Progenitor cell of endocrine pancreas (in vitro differentiated cells): ENCODE results near the gene ENTREP1. TPM values are rescaled to one million over a fixed set of nuclear protein-coding genes. Genes with fewer than 3 reads are reported as not detected.

Experiments
- DNase-seq: peaks from one replicate; pipeline ENCODE4 v3.0.0; 2021; ENCODE audit warnings: low spot score; ENCODE audit not compliant: unreplicated experiment
- H3K27ac Mint-ChIP-seq: 2 replicates; pipeline ENCODE4 v1.8.0; 2021; ENCODE audit warnings: mild to moderate bottlenecking, moderate library complexity, mixed read lengths
- H3K27me3 Mint-ChIP-seq: 2 replicates; pipeline ENCODE4 v1.8.0; 2021; ENCODE audit warnings: mixed read lengths
- H3K36me3 Mint-ChIP-seq: 2 replicates; pipeline ENCODE4 v1.8.0; 2022; ENCODE audit warnings: mixed read lengths; ENCODE audit not compliant: insufficient read depth
- H3K4me1 Mint-ChIP-seq: 2 replicates; pipeline ENCODE4 v1.8.0; 2021; ENCODE audit warnings: low read depth, mixed read lengths
- H3K4me3 Mint-ChIP-seq: 2 replicates; pipeline ENCODE4 v1.8.0; 2021; ENCODE audit warnings: low read depth, mild to moderate bottlenecking, moderate library complexity, mixed read lengths
- H3K9me3 Mint-ChIP-seq: 2 replicates; pipeline ENCODE4 v1.8.0; 2021; ENCODE audit warnings: low read depth, mixed read lengths
- total RNA-seq: library from RNA; stranded (reverse); gene quantifications from 2 replicates; pipeline ENCODE4 v1.2.1, GENCODE V29; 2021
- TF ChIP-seq, protein P1 (sequence below): fragments of 200-600 bp; sonication (generic); IDR thresholded peaks from one replicate; pipeline ENCODE4 v1.5.0; 2021; ENCODE audit warnings: antibody characterized with exemption, mild to moderate bottlenecking; ENCODE audit not compliant: unreplicated experiment

The ENTREP1 gene
- total RNA-seq, 1 donor from 2014 or later, result 3.6 TPM

DNA sequence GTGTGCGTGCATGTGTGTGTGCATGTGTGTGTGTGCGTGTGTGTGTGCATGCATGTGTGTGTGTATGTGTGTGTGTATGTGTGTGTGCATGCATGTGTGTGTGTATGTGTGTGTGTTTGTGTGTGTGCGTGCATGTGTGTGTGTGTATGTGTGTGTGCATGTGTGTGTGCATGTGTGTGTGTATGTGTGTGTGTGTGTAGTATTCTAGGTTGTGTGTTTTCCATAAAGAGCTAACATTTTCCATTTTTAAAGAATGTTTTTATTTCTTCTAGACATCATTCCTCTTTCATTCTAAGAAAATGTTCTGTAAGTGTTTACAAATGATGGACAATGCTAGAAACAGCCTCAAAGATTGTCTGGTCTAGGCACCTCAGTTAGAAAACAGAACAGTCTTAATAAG lies 15.6 kb downstream of the ENTREP1 start:
- Mint-ChIP-seq H3K27me3 (no peaks in the 10 kb centered on the region), H3K9me3 (no peaks in the 10 kb centered on the region), H3K36me3 (no peaks in the 10 kb centered on the region), H3K4me3 (no peak overlapping the region), H3K27ac (no peak overlapping the region), H3K4me1 (no peaks in the 10 kb centered on the region)
- TF ChIP-seq, protein P1, sequence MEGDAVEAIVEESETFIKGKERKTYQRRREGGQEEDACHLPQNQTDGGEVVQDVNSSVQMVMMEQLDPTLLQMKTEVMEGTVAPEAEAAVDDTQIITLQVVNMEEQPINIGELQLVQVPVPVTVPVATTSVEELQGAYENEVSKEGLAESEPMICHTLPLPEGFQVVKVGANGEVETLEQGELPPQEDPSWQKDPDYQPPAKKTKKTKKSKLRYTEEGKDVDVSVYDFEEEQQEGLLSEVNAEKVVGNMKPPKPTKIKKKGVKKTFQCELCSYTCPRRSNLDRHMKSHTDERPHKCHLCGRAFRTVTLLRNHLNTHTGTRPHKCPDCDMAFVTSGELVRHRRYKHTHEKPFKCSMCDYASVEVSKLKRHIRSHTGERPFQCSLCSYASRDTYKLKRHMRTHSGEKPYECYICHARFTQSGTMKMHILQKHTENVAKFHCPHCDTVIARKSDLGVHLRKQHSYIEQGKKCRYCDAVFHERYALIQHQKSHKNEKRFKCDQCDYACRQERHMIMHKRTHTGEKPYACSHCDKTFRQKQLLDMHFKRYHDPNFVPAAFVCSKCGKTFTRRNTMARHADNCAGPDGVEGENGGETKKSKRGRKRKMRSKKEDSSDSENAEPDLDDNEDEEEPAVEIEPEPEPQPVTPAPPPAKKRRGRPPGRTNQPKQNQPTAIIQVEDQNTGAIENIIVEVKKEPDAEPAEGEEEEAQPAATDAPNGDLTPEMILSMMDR, result no peak
- DNase-seq, result no peak

DNA sequence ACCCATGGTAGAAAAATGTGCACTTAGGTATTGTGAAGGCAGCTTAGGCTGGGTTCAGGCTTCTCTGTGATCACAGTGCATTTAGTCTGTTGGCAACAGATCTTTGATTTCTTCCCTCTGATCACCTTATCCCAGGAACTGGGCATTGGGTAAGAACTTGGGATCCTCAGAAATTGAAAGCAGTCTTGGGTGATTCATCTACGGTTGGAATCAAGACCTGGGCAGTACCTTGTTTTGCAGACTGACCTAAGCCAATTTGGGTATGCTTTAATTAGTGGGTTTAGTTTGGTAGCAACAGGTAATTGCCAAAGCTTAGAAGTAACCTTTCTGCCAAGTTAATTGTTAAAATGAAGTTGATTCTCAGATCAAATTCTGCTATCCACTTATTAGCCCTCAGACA lies 17.8 kb downstream of the ENTREP1 start:
- H3K4me3 Mint-ChIP-seq, result no peak overlapping the region
- H3K27me3 Mint-ChIP-seq, result no peaks in the 10 kb centered on the region
- TF ChIP-seq, protein P1, result no peak
- no peaks in the 10 kb centered on the region for H3K36me3 Mint-ChIP-seq
- no peak for DNase-seq
- H3K27ac Mint-ChIP-seq, result no peak overlapping the region
- H3K4me1 Mint-ChIP-seq, result peaks cover 8% of the 10 kb centered on the region
- H3K9me3 Mint-ChIP-seq, result no peaks in the 10 kb centered on the region

DNA sequence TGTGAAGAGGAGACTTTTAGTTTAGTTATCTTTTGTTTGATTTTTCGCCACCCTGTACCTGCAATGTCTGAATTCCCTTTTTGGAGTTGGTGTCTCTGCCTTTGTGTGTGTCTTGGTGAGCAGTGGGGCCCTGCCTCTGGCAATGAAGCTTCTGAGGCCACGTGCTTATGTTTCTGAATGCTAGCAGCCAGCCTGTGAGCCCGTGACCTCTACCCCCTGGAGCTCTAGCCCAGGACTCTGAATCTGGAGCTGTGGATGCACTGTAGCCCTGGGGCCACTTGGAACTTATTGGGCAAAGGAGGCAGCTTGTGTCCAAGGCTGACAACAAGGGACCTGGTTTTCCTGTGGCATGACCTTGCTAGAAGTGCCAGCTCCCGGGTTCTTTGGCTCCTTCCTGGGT lies 19.4 kb downstream of the ENTREP1 start:
- H3K9me3 Mint-ChIP-seq, result no peaks in the 10 kb centered on the region
- H3K27me3 Mint-ChIP-seq, result no peaks in the 10 kb centered on the region
- no peak overlapping the region for H3K4me3 Mint-ChIP-seq
- H3K27ac Mint-ChIP-seq, result no peak overlapping the region
- peaks cover 8% of the 10 kb centered on the region for H3K4me1 Mint-ChIP-seq
- TF ChIP-seq, protein P1, result no peak
- no peak for DNase-seq
- H3K36me3 Mint-ChIP-seq, result no peaks in the 10 kb centered on the region

DNA sequence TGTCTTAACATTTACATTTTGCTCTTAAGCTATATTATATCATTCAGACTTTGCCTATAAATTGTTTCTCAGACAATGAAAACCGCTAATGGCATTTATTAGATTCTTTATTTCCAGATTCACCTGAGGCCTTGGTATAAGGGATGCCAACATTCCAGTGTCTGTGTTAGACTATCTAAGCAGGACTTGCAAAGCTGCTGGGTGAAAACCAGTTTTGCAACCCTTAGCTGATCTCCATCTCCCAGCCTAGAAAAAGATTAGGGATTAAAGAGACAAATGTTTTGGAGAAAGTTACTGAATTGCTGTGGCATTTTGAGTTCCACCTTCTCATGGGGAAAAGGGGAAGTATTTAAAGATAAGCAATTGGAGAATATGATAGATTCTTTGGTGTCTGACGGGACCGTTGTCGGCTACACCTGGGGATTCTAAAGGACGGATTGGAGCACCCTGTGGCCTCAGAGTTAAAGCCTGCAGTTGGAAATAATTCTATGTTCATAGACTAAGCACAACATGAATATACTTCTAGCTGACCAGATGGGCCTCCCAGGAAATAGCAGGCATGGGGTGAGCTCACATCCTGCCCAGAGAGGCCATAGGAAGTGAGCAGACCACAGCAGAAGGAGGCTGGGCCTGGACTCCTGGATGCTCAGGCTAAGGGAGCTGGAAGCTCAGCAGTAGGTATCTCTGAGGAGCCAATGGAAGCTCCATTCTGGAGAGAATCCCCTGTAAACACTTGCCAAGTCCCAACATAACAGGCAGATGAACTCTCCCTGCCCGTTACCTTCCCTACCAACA lies 21.8 kb downstream of the ENTREP1 start:
- H3K27me3 Mint-ChIP-seq, result no peaks in the 10 kb centered on the region
- DNase-seq, result no peak
- H3K4me3 Mint-ChIP-seq, result no peak overlapping the region
- TF ChIP-seq, protein P1, result no peak
- H3K9me3 Mint-ChIP-seq, result no peaks in the 10 kb centered on the region
- H3K36me3 Mint-ChIP-seq, result peaks cover 2% of the 10 kb centered on the region
- no peak overlapping the region for H3K27ac Mint-ChIP-seq
- peaks cover 8% of the 10 kb centered on the region for H3K4me1 Mint-ChIP-seq

DNA sequence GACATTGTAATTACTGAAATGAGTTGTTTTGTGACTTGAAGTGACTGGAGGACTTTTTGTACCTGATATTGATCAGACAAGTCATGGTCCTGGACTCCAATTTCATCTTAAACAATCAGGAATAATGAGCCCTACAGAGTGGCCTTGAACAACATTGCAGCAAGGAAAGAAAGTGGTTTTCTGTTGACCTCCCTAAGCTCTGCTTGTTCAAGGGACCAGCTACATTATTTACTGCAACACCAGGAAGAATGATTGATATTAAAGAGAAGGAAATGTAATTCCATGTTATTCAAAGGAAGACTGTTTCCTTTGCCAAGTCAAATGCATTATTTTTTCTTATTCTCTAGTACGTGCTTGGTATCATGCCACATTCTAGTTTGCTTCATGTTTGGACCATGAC lies 22.6 kb downstream of the ENTREP1 start:
- H3K36me3 Mint-ChIP-seq, result peaks cover 2% of the 10 kb centered on the region
- H3K4me3 Mint-ChIP-seq, result no peak overlapping the region
- no peaks in the 10 kb centered on the region for H3K27me3 Mint-ChIP-seq
- DNase-seq, result no peak
- peaks cover 8% of the 10 kb centered on the region for H3K4me1 Mint-ChIP-seq
- TF ChIP-seq, protein P1, result no peak
- H3K9me3 Mint-ChIP-seq, result no peaks in the 10 kb centered on the region
- H3K27ac Mint-ChIP-seq, result no peak overlapping the region
